Skin epidermis (tissue), 12 donors: ENCODE measurements around the gene THSD7A.

Experiments
- H3K27ac ChIP-seq, 21 experiments: fragments of 200-600 bp; sonication (generic) in 11 of 21; one replicate each; pipeline ENCODE4 v1.5.0; 2020; ENCODE audit warnings: mild to moderate bottlenecking in 3 of 21, inconsistent platforms in 2 of 21, moderate library complexity in 2 of 21
- H3K4me3 ChIP-seq, 7 experiments: fragments of 200-600 bp; sonication (generic) in 2 of 7; one replicate each; pipeline ENCODE4 v1.5.0; 2020; ENCODE audit warnings: inconsistent platforms in 2 of 7, mild to moderate bottlenecking in 2 of 7, moderate library complexity in 1 of 7

THSD7A gene

GRCh38 chr7:11831736-11832495, at the start of gene THSD7A:
THSD7A (minus strand) TSS chr7:11832198; CDS start chr7:11831946, 252 bp downstream.
- Histone ChIP-seq H3K4me3 (peak within 1 kb of the TSS; percentile 21 to 51 (median 30)), H3K27ac (peak within 1 kb of the TSS in 15 of 21 experiments; percentile 7 to 71 (median 39))

GRCh38 chr7:11881680-11882079, 49.7 kb upstream of the THSD7A start:
- Histone ChIP-seq H3K4me3 (no peak overlapping the region), H3K27ac (no peak overlapping the region)

GRCh38 chr7:11875635-11876034, 43.6 kb upstream of the THSD7A start:
- Histone ChIP-seq H3K27ac (no peak overlapping the region), H3K4me3 (no peak overlapping the region)

GRCh38 chr7:11865671-11866070, 33.7 kb upstream of the THSD7A start:
- no peak overlapping the region for H3K27ac ChIP-seq
- H3K4me3 ChIP-seq, result no peak overlapping the region

GRCh38 chr7:11858622-11859302, 26.8 kb upstream of the THSD7A start:
- Histone ChIP-seq H3K4me3 (no peak overlapping the region), H3K27ac (no peak overlapping the region)

- Histone ChIP-seq H3K27ac (no peak overlapping the region), H3K4me3 (no peak overlapping the region)
Observed at GRCh38 chr7:11858026-11858425, 26.0 kb upstream of the THSD7A start.

- Histone ChIP-seq H3K27ac (no peak overlapping the region), H3K4me3 (no peak overlapping the region)
Observed at GRCh38 chr7:11848251-11848650, 16.3 kb upstream of the THSD7A start.

- H3K4me3 ChIP-seq, result no peak overlapping the region
- no peak overlapping the region for H3K27ac ChIP-seq
Observed at GRCh38 chr7:11847336-11847735, 15.3 kb upstream of the THSD7A start.

GRCh38 chr7:11846361-11846955, 14.5 kb upstream of the THSD7A start:
- Histone ChIP-seq H3K4me3 (no peak overlapping the region), H3K27ac (no peak overlapping the region)

- Histone ChIP-seq H3K27ac (no peak overlapping the region), H3K4me3 (no peak overlapping the region)
Observed at GRCh38 chr7:11843113-11843765, 11.2 kb upstream of the THSD7A start.

GRCh38 chr7:11841657-11842056, 9.7 kb upstream of the THSD7A start:
- H3K27ac ChIP-seq, result no peak overlapping the region
- no peak overlapping the region for H3K4me3 ChIP-seq

- no peak overlapping the region for H3K4me3 ChIP-seq
- H3K27ac ChIP-seq, result no peak overlapping the region
Observed at GRCh38 chr7:11835260-11835659, 3.3 kb upstream of the THSD7A start.

GRCh38 chr7:11833431-11833830, 1.4 kb upstream of the THSD7A start:
- no peak overlapping the region for H3K27ac ChIP-seq
- H3K4me3 ChIP-seq, result no peak overlapping the region

- Histone ChIP-seq H3K27ac (peak overlapping the region in 15 of 21 experiments; percentile 7 to 71 (median 39)), H3K4me3 (peak overlapping the region; percentile 21 to 51 (median 30))
Observed at GRCh38 chr7:11831156-11831735, 752 bp downstream of the THSD7A start.

- peak overlapping the region; percentile 21 to 51 (median 30) for H3K4me3 ChIP-seq
- H3K27ac ChIP-seq, result peak overlapping the region in 9 of 21 experiments; percentile 9 to 71 (median 41)
Observed at GRCh38 chr7:11830582-11831155, 1.3 kb downstream of the THSD7A start.

GRCh38 chr7:11829954-11830353, 2.0 kb downstream of the THSD7A start:
- H3K27ac ChIP-seq, result no peak overlapping the region
- H3K4me3 ChIP-seq, result no peak overlapping the region

GRCh38 chr7:11819947-11820346, 12.1 kb downstream of the THSD7A start:
- H3K4me3 ChIP-seq, result no peak overlapping the region
- no peak overlapping the region for H3K27ac ChIP-seq

GRCh38 chr7:11819271-11819670, 12.7 kb downstream of the THSD7A start:
- H3K27ac ChIP-seq, result no peak overlapping the region
- H3K4me3 ChIP-seq, result no peak overlapping the region

GRCh38 chr7:11818281-11818680, 13.7 kb downstream of the THSD7A start:
- Histone ChIP-seq H3K27ac (no peak overlapping the region), H3K4me3 (no peak overlapping the region)
